Measurements from ENCODE around the gene NPDC1.

GRCh38 chr9:137022662-137023008 is 23.3 kb downstream of the NPDC1 start:
- no peak for TF ChIP-seq CTCF (IDR thresholded peaks at IDR 0.05)
- no peak for TF ChIP-seq POLR2A (IDR thresholded peaks at IDR 0.05)
